ENCODE measurements around the gene DCAF5.

DNA sequence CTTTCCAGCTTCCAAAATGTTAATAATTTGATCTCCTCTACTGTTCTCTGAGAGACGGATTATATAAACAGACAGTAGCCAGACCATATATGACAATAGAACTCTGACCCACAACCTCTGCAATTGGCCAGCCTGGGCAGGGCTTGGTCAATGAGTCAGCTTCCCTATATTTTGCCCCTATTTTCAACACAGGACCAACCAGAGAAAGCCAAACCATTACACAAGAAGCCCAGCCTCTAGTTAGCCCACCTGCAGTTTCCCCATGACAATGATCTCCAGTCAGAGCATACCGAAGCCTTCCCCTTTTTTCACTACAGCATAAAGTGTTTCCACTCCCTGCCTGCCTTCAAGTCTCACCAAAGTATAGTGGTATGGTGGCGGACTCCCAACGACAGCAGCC lies 30.8 kb upstream of the DCAF5 start:
- TF ChIP-seq, protein P1, sequence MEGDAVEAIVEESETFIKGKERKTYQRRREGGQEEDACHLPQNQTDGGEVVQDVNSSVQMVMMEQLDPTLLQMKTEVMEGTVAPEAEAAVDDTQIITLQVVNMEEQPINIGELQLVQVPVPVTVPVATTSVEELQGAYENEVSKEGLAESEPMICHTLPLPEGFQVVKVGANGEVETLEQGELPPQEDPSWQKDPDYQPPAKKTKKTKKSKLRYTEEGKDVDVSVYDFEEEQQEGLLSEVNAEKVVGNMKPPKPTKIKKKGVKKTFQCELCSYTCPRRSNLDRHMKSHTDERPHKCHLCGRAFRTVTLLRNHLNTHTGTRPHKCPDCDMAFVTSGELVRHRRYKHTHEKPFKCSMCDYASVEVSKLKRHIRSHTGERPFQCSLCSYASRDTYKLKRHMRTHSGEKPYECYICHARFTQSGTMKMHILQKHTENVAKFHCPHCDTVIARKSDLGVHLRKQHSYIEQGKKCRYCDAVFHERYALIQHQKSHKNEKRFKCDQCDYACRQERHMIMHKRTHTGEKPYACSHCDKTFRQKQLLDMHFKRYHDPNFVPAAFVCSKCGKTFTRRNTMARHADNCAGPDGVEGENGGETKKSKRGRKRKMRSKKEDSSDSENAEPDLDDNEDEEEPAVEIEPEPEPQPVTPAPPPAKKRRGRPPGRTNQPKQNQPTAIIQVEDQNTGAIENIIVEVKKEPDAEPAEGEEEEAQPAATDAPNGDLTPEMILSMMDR (conservative IDR thresholded peaks at IDR 0.05; ENCODE audit: low read length), result no peak
- no peak for TF ChIP-seq EZH2phosphoT487 (IDR thresholded peaks at IDR 0.05; ENCODE audit: borderline replicate concordance)
